B cell (primary cell): Measurements from ENCODE around the gene TCIRG1. TPM values are rescaled to one million over a fixed set of nuclear protein-coding genes. Genes with fewer than 3 reads are reported as not detected.

ENCODE experiments used
- ATAC-seq: fragments of 200-7000 bp; cut with Tn5 transposase; one replicate; pipeline ENCODE4 v1.10.0; 2021; ENCODE audit warnings: low read depth, mild to moderate bottlenecking, moderate number of reproducible peaks, moderate library complexity
- CTCF ChIA-PET: fragments of 350-600 bp; sonication (Branson Sonifier 250); formaldehyde crosslinking; loops from one replicate; lab custom pipeline; 2021; ENCODE audit warnings: antibody characterized with exemption, inconsistent platforms; lab: Charles Lee
- POLR2A ChIA-PET: fragments of 350-600 bp; sonication (Branson Sonifier 250); formaldehyde crosslinking; loops from one replicate; lab custom pipeline; 2021; ENCODE audit warnings: antibody characterized with exemption; lab: Charles Lee
- DNase-seq: peaks from one replicate; pipeline ENCODE4 v3.0.0; 2013
- H2AFZ ChIP-seq: 2 replicates; pipeline ENCODE4 v1.6.1; 2012; ENCODE audit warnings: mild to moderate bottlenecking, low read depth, low read length; ENCODE audit not compliant: insufficient read depth, poor library complexity, severe bottlenecking
- H3K27ac ChIP-seq, 2 donors: 1 replicate in 1 of 2; 2 replicates in 1 of 2; pipeline ENCODE4 v1.5.1; 2012 to 2013; ENCODE audit warnings: low read length in 2 of 2, mild to moderate bottlenecking in 2 of 2, moderate library complexity in 1 of 2
- H3K27me3 ChIP-seq, 4 experiments: fragments of 200-600 bp in 1 of 4; sonication (generic) in 1 of 4; replicated peaks in 1 of 4; 1 replicate in 2 of 4; 2 replicates in 2 of 4; pipeline versions ENCODE4 v1.6.1 to v1.7.0; 2013 to 2016; ENCODE audit warnings: low read length in 3 of 4, mild to moderate bottlenecking in 2 of 4, mixed read lengths in 1 of 4, moderate library complexity in 1 of 4; ENCODE audit not compliant: insufficient read depth in 4 of 4, control insufficient read depth in 3 of 4; ENCODE audit errors: control extremely low read depth in 1 of 4
- H3K36me3 ChIP-seq, 2 experiments: replicated peaks in 1 of 2; 1 replicate in 1 of 2; 2 replicates in 1 of 2; pipeline versions ENCODE4 v1.6.1 to v1.7.1; 2013; ENCODE audit warnings: low read length in 1 of 2; ENCODE audit not compliant: insufficient read depth in 2 of 2, control insufficient read depth in 1 of 2; ENCODE audit errors: control extremely low read depth in 1 of 2, extremely low read depth in 1 of 2
- H3K4me1 ChIP-seq, 2 donors: fragments of 200-600 bp in 1 of 2; sonication (generic) in 1 of 2; 1 replicate in 1 of 2; 2 replicates in 1 of 2; pipeline versions ENCODE4 v1.5.1 to v1.6.1; 2013 to 2017; ENCODE audit warnings: low read length in 2 of 2; ENCODE audit not compliant: control insufficient read depth in 2 of 2, insufficient read depth in 2 of 2
- H3K4me2 ChIP-seq: replicated peaks from 2 replicates; pipeline ENCODE3; 2012; ENCODE audit warnings: mild to moderate bottlenecking, low read depth, low read length; ENCODE audit not compliant: poor library complexity, severe bottlenecking
- H3K4me3 ChIP-seq, 5 experiments: fragments of 200-600 bp in 1 of 5; sonication (generic) in 1 of 5; 1 replicate in 3 of 5; 2 replicates in 2 of 5; pipeline versions ENCODE4 v1.5.1 to v1.7.0; 2011 to 2016; ENCODE audit warnings: low read length in 4 of 5, mild to moderate bottlenecking in 4 of 5, low read depth in 2 of 5, control low read depth in 1 of 5, moderate library complexity in 1 of 5; ENCODE audit not compliant: insufficient read depth in 1 of 5; ENCODE audit errors: control extremely low read depth in 1 of 5, extremely low read depth in 1 of 5
- H3K79me2 ChIP-seq: fragments of 200-600 bp; sonication (generic); one replicate; pipeline ENCODE4 v1.6.0; 2016; ENCODE audit warnings: low read length; ENCODE audit not compliant: control insufficient read depth, insufficient read depth
- H3K9ac ChIP-seq: fragments of 200-600 bp; sonication (generic); 2 replicates; pipeline ENCODE4 v1.6.1; 2017; ENCODE audit warnings: mild to moderate bottlenecking, low read length, moderate library complexity
- H3K9me3 ChIP-seq, 3 donors: one replicate each; pipeline versions ENCODE4 v1.6.1 to v1.7.1; 2013; ENCODE audit warnings: low read length in 2 of 3; ENCODE audit not compliant: control insufficient read depth in 2 of 3, insufficient read depth in 1 of 3; ENCODE audit errors: control extremely low read depth in 1 of 3
- H4K20me1 ChIP-seq: 2 replicates; pipeline ENCODE4 v1.6.0; 2012; ENCODE audit warnings: mild to moderate bottlenecking, low read length; ENCODE audit not compliant: insufficient read depth, control insufficient read depth, poor library complexity, severe bottlenecking
- H3K27ac Mint-ChIP-seq: one replicate; pipeline ENCODE4 v1.8.0; 2021; ENCODE audit warnings: mixed read lengths
- H3K27me3 Mint-ChIP-seq: one replicate; pipeline ENCODE4 v1.8.0; 2021; ENCODE audit warnings: mixed read lengths
- H3K4me1 Mint-ChIP-seq: one replicate; pipeline ENCODE4 v1.8.0; 2021; ENCODE audit warnings: mixed read lengths
- H3K4me3 Mint-ChIP-seq: one replicate; pipeline ENCODE4 v1.8.0; 2021; ENCODE audit warnings: mixed read lengths
- H3K9me3 Mint-ChIP-seq: one replicate; pipeline ENCODE4 v1.8.0; 2022; ENCODE audit warnings: mixed read lengths; ENCODE audit not compliant: insufficient read depth
- CTCF ChIP-seq: fragments of 200-600 bp; IDR thresholded peaks from one replicate; pipeline ENCODE4 v1.8.0; 2022; ENCODE audit warnings: antibody characterized with exemption, mild to moderate bottlenecking
- EZH2 ChIP-seq: IDR thresholded peaks from 2 replicates; pipeline ENCODE4 v1.6.1; 2012; ENCODE audit warnings: borderline replicate concordance, low read depth, mild to moderate bottlenecking, moderate library complexity, low read length; ENCODE audit not compliant: insufficient read depth, poor library complexity, severe bottlenecking
- WGBS: methylation state at CpG from one replicate; pipeline ENCODE4 v1.1.5; 2013; ENCODE audit warnings: missing lambda C conversion rate; ENCODE audit not compliant: insufficient coverage; 5-methylcytosine and 5-hydroxymethylcytosine counted together
- intact Hi-C: fragments of 100-400 bp; cut with micrococcal nuclease; formaldehyde crosslinking; loops from one replicate; pipeline ENCODE4 v1.10.0; 2022
- polyA plus RNA-seq: library from polyadenylated mRNA; depleted of rRNA; stranded (reverse); fragments of >200 nt; gene quantifications from 2 replicates; pipeline ENCODE4 v1.2.3, GENCODE V29; 2012
- total RNA-seq, 2 donors: library from RNA; stranded (reverse); fragments of 120-200 nt in 1 of 2; gene quantifications; 1 replicate in 1 of 2; 2 replicates in 1 of 2; pipeline versions ENCODE4 v1.2.3 to v1.2.4, GENCODE V29; 2013 to 2022

Gene TCIRG1
- total and polyA plus RNA-seq, 2 donors (not counting 1 experiment from before 2014, with no cell fraction given), result 305 to 725 TPM

- Histone ChIP-seq H3K27ac (no peak overlapping the region), H4K20me1 (no peaks in the 10 kb centered on the region), H3K36me3 (no peaks in the 10 kb centered on the region), H3K4me2 (no peak overlapping the region), H3K9ac (no peak overlapping the region), H3K4me3 (no peak overlapping the region), H3K4me1 (no peaks in the 10 kb centered on the region), H3K79me2 (no peaks in the 10 kb centered on the region), H3K9me3 (no peaks in the 10 kb centered on the region), H2AFZ (no peak overlapping the region), H3K27me3 (no peaks in the 10 kb centered on the region)
- DNase-seq, result no peak
- Mint-ChIP-seq H3K27me3 (peaks cover 6% of the 10 kb centered on the region), H3K9me3 (no peaks in the 10 kb centered on the region), H3K4me3 (no peak overlapping the region), H3K27ac (no peak overlapping the region), H3K4me1 (no peaks in the 10 kb centered on the region)
- intact Hi-C loops, result no loop called here
- ChIA-PET POLR2A (no interaction called here), CTCF (no interaction called here)
- 74% methylated on average over 27 of the region's 27 CpGs for WGBS
- no peak for ATAC-seq
- TF ChIP-seq EZH2, result no peak
Measured at GRCh38 chr11:68021167-68021787, 17.5 kb upstream of the TCIRG1 start.

GRCh38 chr11:68022531-68022930, 16.3 kb upstream of the TCIRG1 start:
- intact Hi-C loops, result no loop called here
- no peaks in the 10 kb centered on the region for H3K27me3 ChIP-seq
- no peaks in the 10 kb centered on the region for H3K36me3 ChIP-seq
- no peaks in the 10 kb centered on the region for H3K79me2 ChIP-seq
- no peak for TF ChIP-seq CTCF
- no peak for TF ChIP-seq EZH2
- no peak overlapping the region for H3K4me3 ChIP-seq
- Mint-ChIP-seq H3K4me3 (no peak overlapping the region), H3K4me1 (no peaks in the 10 kb centered on the region), H3K27me3 (peaks cover 6% of the 10 kb centered on the region), H3K27ac (no peak overlapping the region), H3K9me3 (no peaks in the 10 kb centered on the region)
- ChIA-PET POLR2A (no interaction called here), CTCF (interaction anchor here (0.6 kb wide), 1 partner anchor 161 kb away, joined by 3 read pairs; no protein-coding TSS in a partner anchor)
- DNase-seq (no peak), ATAC-seq (no peak)
- 95% methylated on average over 12 of the region's 13 CpGs for WGBS
- H3K9me3 ChIP-seq, result no peaks in the 10 kb centered on the region
- H4K20me1 ChIP-seq, result no peaks in the 10 kb centered on the region
- H2AFZ ChIP-seq, result no peak overlapping the region
- no peak overlapping the region for H3K9ac ChIP-seq
- H3K4me1 ChIP-seq, result no peaks in the 10 kb centered on the region
- H3K4me2 ChIP-seq, result no peak overlapping the region
- no peak overlapping the region for H3K27ac ChIP-seq
